B cell (primary cell): ENCODE data around the gene POLR2C. TPM values are rescaled to one million over a fixed set of nuclear protein-coding genes. Genes with fewer than 3 reads are reported as not detected.

Experiments
- ATAC-seq: fragments of 200-7000 bp; cut with Tn5 transposase; one replicate; pipeline ENCODE4 v1.10.0; 2021; ENCODE audit warnings: low read depth, mild to moderate bottlenecking, moderate number of reproducible peaks, moderate library complexity
- CTCF ChIA-PET: fragments of 350-600 bp; sonication (Branson Sonifier 250); formaldehyde crosslinking; loops from one replicate; lab custom pipeline; 2021; ENCODE audit warnings: antibody characterized with exemption, inconsistent platforms; lab: Charles Lee
- POLR2A ChIA-PET: fragments of 350-600 bp; sonication (Branson Sonifier 250); formaldehyde crosslinking; loops from one replicate; lab custom pipeline; 2021; ENCODE audit warnings: antibody characterized with exemption; lab: Charles Lee
- DNase-seq: peaks from one replicate; pipeline ENCODE4 v3.0.0; 2013
- H2AFZ ChIP-seq: 2 replicates; pipeline ENCODE4 v1.6.1; 2012; ENCODE audit warnings: mild to moderate bottlenecking, low read depth, low read length; ENCODE audit not compliant: insufficient read depth, poor library complexity, severe bottlenecking
- H3K27ac ChIP-seq, 2 donors: 1 replicate in 1 of 2; 2 replicates in 1 of 2; pipeline ENCODE4 v1.5.1; 2012 to 2013; ENCODE audit warnings: low read length in 2 of 2, mild to moderate bottlenecking in 2 of 2, moderate library complexity in 1 of 2
- H3K27me3 ChIP-seq, 4 experiments: fragments of 200-600 bp in 1 of 4; sonication (generic) in 1 of 4; replicated peaks in 1 of 4; 1 replicate in 2 of 4; 2 replicates in 2 of 4; pipeline versions ENCODE4 v1.6.1 to v1.7.0; 2013 to 2016; ENCODE audit warnings: low read length in 3 of 4, mild to moderate bottlenecking in 2 of 4, mixed read lengths in 1 of 4, moderate library complexity in 1 of 4; ENCODE audit not compliant: insufficient read depth in 4 of 4, control insufficient read depth in 3 of 4; ENCODE audit errors: control extremely low read depth in 1 of 4
- H3K36me3 ChIP-seq, 2 experiments: replicated peaks in 1 of 2; 1 replicate in 1 of 2; 2 replicates in 1 of 2; pipeline versions ENCODE4 v1.6.1 to v1.7.1; 2013; ENCODE audit warnings: low read length in 1 of 2; ENCODE audit not compliant: insufficient read depth in 2 of 2, control insufficient read depth in 1 of 2; ENCODE audit errors: control extremely low read depth in 1 of 2, extremely low read depth in 1 of 2
- H3K4me1 ChIP-seq, 2 donors: fragments of 200-600 bp in 1 of 2; sonication (generic) in 1 of 2; 1 replicate in 1 of 2; 2 replicates in 1 of 2; pipeline versions ENCODE4 v1.5.1 to v1.6.1; 2013 to 2017; ENCODE audit warnings: low read length in 2 of 2; ENCODE audit not compliant: control insufficient read depth in 2 of 2, insufficient read depth in 2 of 2
- H3K4me2 ChIP-seq: replicated peaks from 2 replicates; pipeline ENCODE3; 2012; ENCODE audit warnings: mild to moderate bottlenecking, low read depth, low read length; ENCODE audit not compliant: poor library complexity, severe bottlenecking
- H3K4me3 ChIP-seq, 5 experiments: fragments of 200-600 bp in 1 of 5; sonication (generic) in 1 of 5; 1 replicate in 3 of 5; 2 replicates in 2 of 5; pipeline versions ENCODE4 v1.5.1 to v1.7.0; 2011 to 2016; ENCODE audit warnings: low read length in 4 of 5, mild to moderate bottlenecking in 4 of 5, low read depth in 2 of 5, control low read depth in 1 of 5, moderate library complexity in 1 of 5; ENCODE audit not compliant: insufficient read depth in 1 of 5; ENCODE audit errors: control extremely low read depth in 1 of 5, extremely low read depth in 1 of 5
- H3K79me2 ChIP-seq: fragments of 200-600 bp; sonication (generic); one replicate; pipeline ENCODE4 v1.6.0; 2016; ENCODE audit warnings: low read length; ENCODE audit not compliant: control insufficient read depth, insufficient read depth
- H3K9ac ChIP-seq: fragments of 200-600 bp; sonication (generic); 2 replicates; pipeline ENCODE4 v1.6.1; 2017; ENCODE audit warnings: mild to moderate bottlenecking, low read length, moderate library complexity
- H3K9me3 ChIP-seq, 3 donors: one replicate each; pipeline versions ENCODE4 v1.6.1 to v1.7.1; 2013; ENCODE audit warnings: low read length in 2 of 3; ENCODE audit not compliant: control insufficient read depth in 2 of 3, insufficient read depth in 1 of 3; ENCODE audit errors: control extremely low read depth in 1 of 3
- H4K20me1 ChIP-seq: 2 replicates; pipeline ENCODE4 v1.6.0; 2012; ENCODE audit warnings: mild to moderate bottlenecking, low read length; ENCODE audit not compliant: insufficient read depth, control insufficient read depth, poor library complexity, severe bottlenecking
- H3K27ac Mint-ChIP-seq: one replicate; pipeline ENCODE4 v1.8.0; 2021; ENCODE audit warnings: mixed read lengths
- H3K27me3 Mint-ChIP-seq: one replicate; pipeline ENCODE4 v1.8.0; 2021; ENCODE audit warnings: mixed read lengths
- H3K4me1 Mint-ChIP-seq: one replicate; pipeline ENCODE4 v1.8.0; 2021; ENCODE audit warnings: mixed read lengths
- H3K4me3 Mint-ChIP-seq: one replicate; pipeline ENCODE4 v1.8.0; 2021; ENCODE audit warnings: mixed read lengths
- H3K9me3 Mint-ChIP-seq: one replicate; pipeline ENCODE4 v1.8.0; 2022; ENCODE audit warnings: mixed read lengths; ENCODE audit not compliant: insufficient read depth
- EZH2 ChIP-seq: IDR thresholded peaks from 2 replicates; pipeline ENCODE4 v1.6.1; 2012; ENCODE audit warnings: borderline replicate concordance, low read depth, mild to moderate bottlenecking, moderate library complexity, low read length; ENCODE audit not compliant: insufficient read depth, poor library complexity, severe bottlenecking
- WGBS: methylation state at CpG from one replicate; pipeline ENCODE4 v1.1.5; 2013; ENCODE audit warnings: missing lambda C conversion rate; ENCODE audit not compliant: insufficient coverage; 5-methylcytosine and 5-hydroxymethylcytosine counted together
- intact Hi-C: fragments of 100-400 bp; cut with micrococcal nuclease; formaldehyde crosslinking; loops from one replicate; pipeline ENCODE4 v1.10.0; 2022
- polyA plus RNA-seq: library from polyadenylated mRNA; depleted of rRNA; stranded (reverse); fragments of >200 nt; gene quantifications from 2 replicates; pipeline ENCODE4 v1.2.3, GENCODE V29; 2012
- total RNA-seq, 2 donors: library from RNA; stranded (reverse); fragments of 120-200 nt in 1 of 2; gene quantifications; 1 replicate in 1 of 2; 2 replicates in 1 of 2; pipeline versions ENCODE4 v1.2.3 to v1.2.4, GENCODE V29; 2013 to 2022
- TF ChIP-seq, protein P1 (sequence below): fragments of 200-600 bp; IDR thresholded peaks from one replicate; pipeline ENCODE4 v1.8.0; 2022; ENCODE audit warnings: antibody characterized with exemption, mild to moderate bottlenecking

The POLR2C gene
- total and polyA plus RNA-seq, 2 donors (not counting 1 experiment from before 2014, with no cell fraction given), result 57.8 to 70.1 TPM

DNA sequence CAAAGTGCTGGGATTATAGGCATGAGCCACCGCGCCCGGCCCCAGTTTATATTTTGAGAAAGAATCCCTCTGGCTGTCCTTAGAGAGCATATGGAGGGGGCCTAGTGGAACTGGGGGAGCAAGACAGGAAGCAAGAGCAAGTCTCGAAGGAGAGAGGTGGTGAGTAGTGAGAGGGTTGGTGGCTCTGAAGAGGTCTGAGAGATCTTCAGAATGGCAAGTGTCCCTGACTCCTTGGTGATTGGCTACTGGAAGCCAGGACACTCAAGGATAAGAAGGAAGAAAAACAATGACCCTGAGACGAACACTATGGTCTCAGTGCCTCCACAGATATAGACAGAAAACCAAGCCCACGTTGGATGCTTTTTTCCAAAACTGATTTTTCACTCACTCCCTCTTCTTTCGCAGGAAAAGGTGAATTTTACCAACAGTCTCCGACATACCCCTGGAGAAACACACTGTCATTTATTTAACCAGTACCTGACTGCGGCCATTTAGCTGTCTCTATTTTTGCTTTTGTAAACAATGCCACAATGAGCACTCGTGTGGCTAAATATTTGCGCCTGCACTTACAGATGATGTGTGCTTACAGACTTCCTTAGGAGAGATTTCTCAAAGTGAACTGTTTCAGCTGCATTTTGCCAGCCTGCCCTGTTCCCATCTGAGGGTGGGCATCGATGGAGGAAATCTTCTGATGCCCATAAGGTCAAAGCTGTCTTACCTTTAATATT is 39.7 kb downstream of the POLR2C start:
- POLR2A ChIA-PET, result no interaction called here

DNA sequence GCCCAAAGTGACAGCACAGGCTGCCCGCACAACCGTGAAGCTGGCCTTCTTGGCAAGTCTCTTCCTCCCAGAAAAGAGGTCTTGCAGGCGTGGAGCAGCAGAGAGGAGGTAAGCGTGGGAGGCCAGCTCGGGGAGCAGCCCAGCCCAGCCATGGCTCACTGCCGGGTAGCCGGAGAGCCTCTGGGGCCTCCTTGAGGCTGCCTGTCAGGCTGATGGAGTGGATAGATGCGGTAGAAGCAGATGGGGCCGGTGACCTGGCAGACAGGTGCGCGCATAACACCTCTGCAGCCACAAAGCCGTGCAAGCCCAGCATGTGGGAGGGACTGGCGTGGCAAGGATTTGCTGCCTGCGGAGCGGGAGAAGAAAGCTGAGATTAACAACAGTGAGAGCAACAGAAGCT is 40.9 kb downstream of the POLR2C start:
- 82% methylated on average over 15 of the region's 15 CpGs for WGBS
- ATAC-seq, result no peak
- Mint-ChIP-seq H3K27ac (no peak overlapping the region), H3K4me3 (no peak overlapping the region), H3K27me3 (peaks cover 20% of the 10 kb centered on the region), H3K9me3 (no peaks in the 10 kb centered on the region), H3K4me1 (no peaks in the 10 kb centered on the region)
- no peak for TF ChIP-seq EZH2
- TF ChIP-seq, protein P1, sequence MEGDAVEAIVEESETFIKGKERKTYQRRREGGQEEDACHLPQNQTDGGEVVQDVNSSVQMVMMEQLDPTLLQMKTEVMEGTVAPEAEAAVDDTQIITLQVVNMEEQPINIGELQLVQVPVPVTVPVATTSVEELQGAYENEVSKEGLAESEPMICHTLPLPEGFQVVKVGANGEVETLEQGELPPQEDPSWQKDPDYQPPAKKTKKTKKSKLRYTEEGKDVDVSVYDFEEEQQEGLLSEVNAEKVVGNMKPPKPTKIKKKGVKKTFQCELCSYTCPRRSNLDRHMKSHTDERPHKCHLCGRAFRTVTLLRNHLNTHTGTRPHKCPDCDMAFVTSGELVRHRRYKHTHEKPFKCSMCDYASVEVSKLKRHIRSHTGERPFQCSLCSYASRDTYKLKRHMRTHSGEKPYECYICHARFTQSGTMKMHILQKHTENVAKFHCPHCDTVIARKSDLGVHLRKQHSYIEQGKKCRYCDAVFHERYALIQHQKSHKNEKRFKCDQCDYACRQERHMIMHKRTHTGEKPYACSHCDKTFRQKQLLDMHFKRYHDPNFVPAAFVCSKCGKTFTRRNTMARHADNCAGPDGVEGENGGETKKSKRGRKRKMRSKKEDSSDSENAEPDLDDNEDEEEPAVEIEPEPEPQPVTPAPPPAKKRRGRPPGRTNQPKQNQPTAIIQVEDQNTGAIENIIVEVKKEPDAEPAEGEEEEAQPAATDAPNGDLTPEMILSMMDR, result no peak
- CTCF ChIA-PET, result no interaction called here
- no peak for DNase-seq
- intact Hi-C loops, result no loop called here
- no peaks in the 10 kb centered on the region for H3K36me3 ChIP-seq
- no peaks in the 10 kb centered on the region for H3K27me3 ChIP-seq
- H3K4me3 ChIP-seq, result no peak overlapping the region
- no peaks in the 10 kb centered on the region for H3K79me2 ChIP-seq
- H3K4me1 ChIP-seq, result no peaks in the 10 kb centered on the region
- no peak overlapping the region for H3K27ac ChIP-seq
- H3K9me3 ChIP-seq, result no peaks in the 10 kb centered on the region
- H2AFZ ChIP-seq, result no peak overlapping the region
- no peak overlapping the region for H3K4me2 ChIP-seq
- H3K9ac ChIP-seq, result no peak overlapping the region
- H4K20me1 ChIP-seq, result no peaks in the 10 kb centered on the region
- POLR2A ChIA-PET, result no interaction called here

More for the DNA sequence above, 39.7 kb downstream of the POLR2C start:
- Histone ChIP-seq H4K20me1 (no peaks in the 10 kb centered on the region), H3K79me2 (no peaks in the 10 kb centered on the region), H3K9me3 (no peaks in the 10 kb centered on the region), H3K36me3 (no peaks in the 10 kb centered on the region), H3K4me1 (no peaks in the 10 kb centered on the region), H3K27me3 (no peaks in the 10 kb centered on the region), H3K4me3 (no peak overlapping the region), H3K27ac (no peak overlapping the region), H2AFZ (no peak overlapping the region), H3K4me2 (no peak overlapping the region), H3K9ac (no peak overlapping the region)
- ATAC-seq, result no peak
- Mint-ChIP-seq H3K4me3 (no peak overlapping the region), H3K4me1 (no peaks in the 10 kb centered on the region), H3K27me3 (peaks cover 20% of the 10 kb centered on the region), H3K27ac (no peak overlapping the region), H3K9me3 (no peaks in the 10 kb centered on the region)
- intact Hi-C loops, result no loop called here
- WGBS, result 71% methylated on average over 12 of the region's 12 CpGs
- no peak for DNase-seq
- TF ChIP-seq EZH2, result no peak
- TF ChIP-seq, protein P1, result no peak
- CTCF ChIA-PET, result interaction anchor here (0.6 to 1.3 kb wide), 3 partner anchors 18 to 74 kb away, joined by 4 read pairs; no protein-coding TSS in a partner anchor
